IMR-90 (cell line): ENCODE measurements around the gene PIK3CA. TPM values are rescaled to one million over a fixed set of nuclear protein-coding genes. Genes with fewer than 3 reads are reported as not detected.

Experiments
- ATAC-seq: fragments of 200-7000 bp; cut with Tn5 transposase; 2 replicates; pipeline ENCODE4 v1.9.1; 2020; ENCODE audit warnings: low read depth, mild to moderate bottlenecking, moderate library complexity
- BruUV-seq: library from RNA; stranded (reverse); fragments of 400-500 nt; replicated peaks from 2 replicates; lab custom pipeline; 2021; lab: Mats Ljungman, UMichigan
- CTCF ChIA-PET: fragments of 300-600 bp; formaldehyde crosslinking; extraction: SDS; loops from one replicate; lab custom pipeline; 2021; ENCODE audit warnings: antibody characterized with exemption; lab: Yijun Ruan, JAX
- POLR2A ChIA-PET: fragments of 300-600 bp; sonication (Branson Sonifier 250); formaldehyde crosslinking; loops from one replicate; lab custom pipeline; 2022; ENCODE audit warnings: antibody characterized with exemption; ENCODE audit not compliant: unreplicated experiment; lab: Charles Lee
- DNase-seq: peaks from one replicate; pipeline ENCODE4 v3.0.0; 2013
- H2AFZ ChIP-seq: replicated peaks from 2 replicates; pipeline ENCODE3; 2013; ENCODE audit warnings: low read length, mild to moderate bottlenecking; ENCODE audit not compliant: poor library complexity
- H2AK5ac ChIP-seq: 2 replicates; pipeline ENCODE4 v1.6.1; 2013; ENCODE audit warnings: low read depth, low read length, inconsistent platforms
- H2AK9ac ChIP-seq: replicated peaks from 2 replicates; pipeline ENCODE3; 2013; ENCODE audit warnings: mild to moderate bottlenecking, low read depth, low read length, moderate library complexity; ENCODE audit not compliant: poor library complexity
- H2BK120ac ChIP-seq: 2 replicates; pipeline ENCODE4 v1.6.1; 2013; ENCODE audit warnings: low read depth, low read length, inconsistent platforms
- H2BK15ac ChIP-seq: 3 replicates; pipeline ENCODE4 v1.6.1; 2013; ENCODE audit warnings: low read depth, low read length, inconsistent platforms
- H2BK20ac ChIP-seq: 2 replicates; pipeline ENCODE4 v1.6.1; 2013; ENCODE audit warnings: low read depth, mild to moderate bottlenecking, inconsistent platforms, low read length, moderate library complexity
- H2BK5ac ChIP-seq: 2 replicates; pipeline ENCODE4 v1.6.1; 2013; ENCODE audit warnings: mild to moderate bottlenecking, low read depth, low read length, inconsistent platforms; ENCODE audit not compliant: poor library complexity, severe bottlenecking
- H3K14ac ChIP-seq: replicated peaks from 2 replicates; pipeline ENCODE4 v1.6.1; 2013; ENCODE audit warnings: low read depth, low read length, inconsistent platforms
- H3K18ac ChIP-seq: 2 replicates; pipeline ENCODE4 v1.6.1; 2013; ENCODE audit warnings: low read depth, low read length, control low read depth
- H3K23ac ChIP-seq: 2 replicates; pipeline ENCODE4 v1.6.1; 2013; ENCODE audit warnings: low read depth, low read length, inconsistent platforms
- H3K27ac ChIP-seq: 2 replicates; pipeline ENCODE4 v1.5.1; 2013; ENCODE audit warnings: mild to moderate bottlenecking, control low read depth, low read length; ENCODE audit not compliant: insufficient read depth
- H3K27me3 ChIP-seq: 2 replicates; pipeline ENCODE4 v1.6.1; 2013; ENCODE audit warnings: low read length; ENCODE audit not compliant: control insufficient read depth, insufficient read depth
- H3K36me3 ChIP-seq: 2 replicates; pipeline ENCODE4 v1.6.1; 2013; ENCODE audit warnings: low read length, mixed read lengths; ENCODE audit not compliant: control insufficient read depth, insufficient read depth
- H3K4ac ChIP-seq: 2 replicates; pipeline ENCODE4 v1.6.1; 2013; ENCODE audit warnings: low read depth, low read length, inconsistent platforms
- H3K4me1 ChIP-seq: 2 replicates; pipeline ENCODE4 v1.6.1; 2013; ENCODE audit warnings: low read length, mixed read lengths; ENCODE audit not compliant: control insufficient read depth, insufficient read depth
- H3K4me2 ChIP-seq: 2 replicates; pipeline ENCODE4 v1.6.1; 2013; ENCODE audit warnings: low read depth, mild to moderate bottlenecking, control low read depth, low read length, moderate library complexity
- H3K4me3 ChIP-seq: 2 replicates; pipeline ENCODE4 v1.5.1; 2013; ENCODE audit warnings: low read depth, mild to moderate bottlenecking, control low read depth, low read length, moderate library complexity; ENCODE audit not compliant: insufficient read depth
- H3K56ac ChIP-seq: 2 replicates; pipeline ENCODE4 v1.6.1; 2013; ENCODE audit warnings: low read length, inconsistent platforms; ENCODE audit not compliant: insufficient read depth; ENCODE audit errors: extremely low read depth
- H3K79me1 ChIP-seq, 2 experiments: 2 replicates each; pipeline ENCODE4 v1.6.1; 2013; ENCODE audit warnings: low read length in 2 of 2, inconsistent platforms in 1 of 2, low read depth in 1 of 2
- H3K9ac ChIP-seq: 2 replicates; pipeline ENCODE4 v1.6.1; 2013; ENCODE audit warnings: low read depth, low read length, control low read depth
- H3K9me1 ChIP-seq: 2 replicates; pipeline ENCODE4 v1.6.1; 2013; ENCODE audit warnings: low read length, inconsistent platforms; ENCODE audit not compliant: insufficient read depth
- H3K9me3 ChIP-seq: 2 replicates; pipeline ENCODE4 v1.6.1; 2013; ENCODE audit warnings: low read length; ENCODE audit not compliant: control insufficient read depth, insufficient read depth
- H4K20me1 ChIP-seq: 2 replicates; pipeline ENCODE4 v1.6.1; 2013; ENCODE audit warnings: low read length, inconsistent platforms; ENCODE audit not compliant: insufficient read depth
- H4K5ac ChIP-seq: 2 replicates; pipeline ENCODE4 v1.6.1; 2013; ENCODE audit warnings: mild to moderate bottlenecking, low read depth, low read length, control low read depth
- H4K8ac ChIP-seq, 2 experiments: 2 replicates each; pipeline ENCODE4 v1.6.1; 2013; ENCODE audit warnings: low read depth in 2 of 2, low read length in 2 of 2, control low read depth in 1 of 2, inconsistent platforms in 1 of 2
- H4K91ac ChIP-seq: 2 replicates; pipeline ENCODE4 v1.6.1; 2013; ENCODE audit warnings: low read depth, low read length, inconsistent platforms; ENCODE audit not compliant: insufficient read depth
- BHLHE40 ChIP-seq: fragments of 150-350 bp; IDR thresholded peaks from 2 replicates; pipeline ENCODE4 v1.6.1; 2016; ENCODE audit warnings: mild to moderate bottlenecking, low read depth, low read length
- CTCF ChIP-seq: conservative IDR thresholded peaks from 2 replicates; pipeline ENCODE4 v1.5.1; 2012; ENCODE audit warnings: mild to moderate bottlenecking, low read depth, low read length, improper control_type of control experiment
- FOS ChIP-seq: fragments of 150-350 bp; IDR thresholded peaks from 2 replicates; pipeline ENCODE4 v1.6.1; 2016; ENCODE audit warnings: low read depth, low read length
- RCOR1 ChIP-seq: IDR thresholded peaks from 2 replicates; pipeline ENCODE4 v1.6.1; 2012; ENCODE audit warnings: mild to moderate bottlenecking, low read length, improper control_type of control experiment; ENCODE audit not compliant: insufficient replicate concordance
- WGBS, 2 experiments: methylation state at CpG; one replicate each; pipeline versions ENCODE4 v1.1.5 to v1.1.7; 2013; ENCODE audit warnings: missing lambda C conversion rate in 2 of 2; ENCODE audit not compliant: insufficient read length in 1 of 2; ENCODE audit errors: extremely low coverage in 2 of 2; 5-methylcytosine and 5-hydroxymethylcytosine counted together
- dilution Hi-C: fragments of 300-500 bp; cut with HindIII; formaldehyde crosslinking; loops from one replicate; pipeline ENCODE4 v1.14.3; 2018; ENCODE audit warnings: low sequenced_read_pairs; ENCODE audit not compliant: unreplicated experiment
- in situ Hi-C: fragments of 300-500 bp; cut with MboI; formaldehyde crosslinking; loops from 3 replicates; pipeline ENCODE4 v1.14.3; 2019; ENCODE audit warnings: low sequenced_read_pairs, inconsistent platforms, mixed read lengths
- intact Hi-C: fragments of 100-400 bp; cut with micrococcal nuclease; formaldehyde crosslinking; loops from 2 replicates; pipeline ENCODE4 v1.10.0; 2022
- polyA plus RNA-seq, 3 experiments: library from polyadenylated mRNA; depleted of rRNA; stranded (reverse); fragments of >200 nt; gene quantifications; 2 replicates each; pipeline ENCODE4 v1.2.3, GENCODE V29; 2012; ENCODE audit warnings: low replicate concordance in 1 of 3
- total RNA-seq: library from RNA; depleted of rRNA; stranded (reverse); fragments of >200 nt; gene quantifications from 2 replicates; pipeline ENCODE4 v1.2.3, GENCODE V29; 2012

PIK3CA gene
- total and polyA plus RNA-seq, 2 of the 4 experiments (the other 2 are of a cell fraction) = 5.7 to 22.4 TPM

GRCh38 chr3:179186426-179186825 is 38.3 kb downstream of the PIK3CA start:
- dilution Hi-C loops = no loop called here
- ChIA-PET CTCF (interaction anchor here (0.7 kb wide), 1 partner anchor 117 kb away, joined by 4 read pairs; no protein-coding TSS in a partner anchor), POLR2A (no interaction called here)
- Histone ChIP-seq H4K91ac (no peak overlapping the region), H3K4me3 (no peak overlapping the region), H3K56ac (no peak overlapping the region), H4K5ac (no peak overlapping the region), H3K27ac (no peak overlapping the region), H2AK5ac (no peak overlapping the region), H3K9me1 (peaks cover 4% of the 10 kb centered on the region), H2AFZ (no peak overlapping the region), H2BK5ac (no peak overlapping the region), H2AK9ac (no peak overlapping the region), H3K27me3 (no peaks in the 10 kb centered on the region), H3K4me1 (peaks cover 4% of the 10 kb centered on the region; the same call in 1 of the 2 replicates), H3K9ac (no peak overlapping the region), H2BK15ac (no peak overlapping the region), H3K4ac (no peak overlapping the region), H3K36me3 (no peaks in the 10 kb centered on the region), H3K79me1 (peaks cover 15 to 56% of the 10 kb centered on the region in 2 experiments), H3K4me2 (no peak overlapping the region), H4K8ac (no peak overlapping the region), H2BK120ac (no peak overlapping the region), H3K23ac (no peak overlapping the region), H3K14ac (no peak overlapping the region), H2BK20ac (no peak overlapping the region), H4K20me1 (peaks cover 27% of the 10 kb centered on the region; the same call in 1 of the 2 replicates), H3K9me3 (no peaks in the 10 kb centered on the region), H3K18ac (no peak overlapping the region)
- WGBS, 2 experiments = no CpG with 5 or more reads among the region's 3 CpGs
- TF ChIP-seq RCOR1 (no peak), BHLHE40 (no peak), CTCF (no peak), FOS (no peak)
- in situ Hi-C loops = no loop called here
- ATAC-seq (no peak), DNase-seq (no peak)
- no TSS peak for BruUV-seq
- intact Hi-C loops = no loop called here
